Ascending aorta (tissue), 2 donors: ENCODE measurements around the gene DNAH14. TPM values are rescaled to one million over a fixed set of nuclear protein-coding genes. Genes with fewer than 3 reads are reported as not detected.

Source experiments
- DNase-seq, 2 donors: peaks; one replicate each; pipeline ENCODE4 v3.0.0-alpha.2; 2019; ENCODE audit warnings: low spot score in 2 of 2
- H3K27ac ChIP-seq, 2 donors: fragments of 200-600 bp; sonication (generic); one replicate each; pipeline ENCODE4 v1.5.1; 2016 to 2017; ENCODE audit warnings: mild to moderate bottlenecking in 1 of 2
- H3K27me3 ChIP-seq: fragments of 200-600 bp; sonication (generic); one replicate; pipeline ENCODE4 v1.5.1; 2017
- H3K36me3 ChIP-seq, 2 donors: fragments of 200-600 bp; sonication (generic); one replicate each; pipeline ENCODE4 v1.5.1; 2016
- H3K4me1 ChIP-seq, 2 donors: fragments of 200-600 bp; sonication (generic); one replicate each; pipeline ENCODE4 v1.5.1; 2016 to 2017; ENCODE audit warnings: mild to moderate bottlenecking in 1 of 2
- H3K4me3 ChIP-seq, 2 donors: fragments of 200-600 bp; sonication (generic); one replicate each; pipeline ENCODE4 v1.5.1; 2016 to 2017; ENCODE audit warnings: mild to moderate bottlenecking in 1 of 2
- H3K9me3 ChIP-seq, 2 donors: fragments of 200-600 bp; sonication (generic); one replicate each; pipeline ENCODE4 v1.5.1; 2016
- intact Hi-C: fragments of 100-400 bp; cut with DNase I; formaldehyde crosslinking; loops from one replicate; pipeline ENCODE4 v1.15.1; 2023
- total RNA-seq: library from RNA; depleted of rRNA; stranded (reverse); fragments of >200 nt; gene quantifications from one replicate; pipeline ENCODE4 v1.1.0, GENCODE V29; 2016
- TF ChIP-seq, protein P1 (sequence below), 3 experiments: fragments of 200-600 bp in 2 of 3; fragments of 450-650 bp in 1 of 3; sonication (generic) in 2 of 3; IDR thresholded peaks; one replicate each; pipeline ENCODE4 v1.5.1; 2016 to 2019; ENCODE audit warnings: antibody characterized with exemption in 3 of 3, mild to moderate bottlenecking in 1 of 3, moderate library complexity in 1 of 3

The DNAH14 gene
- total RNA-seq, 1 donor from 2014 or later = 1.4 TPM

- TF ChIP-seq, protein P1, sequence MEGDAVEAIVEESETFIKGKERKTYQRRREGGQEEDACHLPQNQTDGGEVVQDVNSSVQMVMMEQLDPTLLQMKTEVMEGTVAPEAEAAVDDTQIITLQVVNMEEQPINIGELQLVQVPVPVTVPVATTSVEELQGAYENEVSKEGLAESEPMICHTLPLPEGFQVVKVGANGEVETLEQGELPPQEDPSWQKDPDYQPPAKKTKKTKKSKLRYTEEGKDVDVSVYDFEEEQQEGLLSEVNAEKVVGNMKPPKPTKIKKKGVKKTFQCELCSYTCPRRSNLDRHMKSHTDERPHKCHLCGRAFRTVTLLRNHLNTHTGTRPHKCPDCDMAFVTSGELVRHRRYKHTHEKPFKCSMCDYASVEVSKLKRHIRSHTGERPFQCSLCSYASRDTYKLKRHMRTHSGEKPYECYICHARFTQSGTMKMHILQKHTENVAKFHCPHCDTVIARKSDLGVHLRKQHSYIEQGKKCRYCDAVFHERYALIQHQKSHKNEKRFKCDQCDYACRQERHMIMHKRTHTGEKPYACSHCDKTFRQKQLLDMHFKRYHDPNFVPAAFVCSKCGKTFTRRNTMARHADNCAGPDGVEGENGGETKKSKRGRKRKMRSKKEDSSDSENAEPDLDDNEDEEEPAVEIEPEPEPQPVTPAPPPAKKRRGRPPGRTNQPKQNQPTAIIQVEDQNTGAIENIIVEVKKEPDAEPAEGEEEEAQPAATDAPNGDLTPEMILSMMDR (IDR thresholded peaks at IDR 0.05) = no peak
- intact Hi-C loops = no loop called here
- Histone ChIP-seq H3K9me3 (no peaks in the 10 kb centered on the region), H3K27ac (no peak overlapping the region), H3K4me1 (no peaks in the 10 kb centered on the region), H3K36me3 (no peaks in the 10 kb centered on the region), H3K4me3 (no peak overlapping the region), H3K27me3 (no peaks in the 10 kb centered on the region)
- no peak for DNase-seq
These were observed 413.2 kb downstream of the DNAH14 start for GRCh38 chr1:225342695-225343094.

DNA sequence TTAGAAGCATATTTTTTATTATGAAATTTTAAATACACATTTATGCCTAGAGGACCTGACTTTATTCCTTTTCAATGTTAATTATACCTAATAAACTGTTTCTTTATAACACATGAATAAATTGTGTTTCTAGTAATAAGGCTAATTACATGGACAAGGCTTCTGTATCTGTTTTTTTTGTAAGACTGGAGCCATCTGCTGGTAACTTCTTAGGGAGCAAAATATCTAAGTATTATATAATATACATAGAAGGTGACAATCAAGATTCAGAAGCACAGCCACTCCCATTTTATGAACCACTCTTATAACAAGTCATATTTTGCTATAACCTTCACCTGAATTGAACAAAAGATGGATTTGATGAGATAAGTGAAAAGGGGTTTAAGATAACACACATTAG is 414.1 kb downstream of the DNAH14 start:
- intact Hi-C loops = no loop called here
- TF ChIP-seq, protein P1 (IDR thresholded peaks at IDR 0.05) = no peak

GRCh38 chr1:225347123-225347683 is 417.7 kb downstream of the DNAH14 start:
- no peaks in the 10 kb centered on the region for H3K36me3 ChIP-seq
- DNase-seq = no peak
- H3K4me3 ChIP-seq = no peak overlapping the region
- TF ChIP-seq, protein P1 (IDR thresholded peaks at IDR 0.05) = no peak
- H3K9me3 ChIP-seq = no peaks in the 10 kb centered on the region
- intact Hi-C loops = no loop called here
- H3K27me3 ChIP-seq = no peaks in the 10 kb centered on the region
- no peak overlapping the region for H3K27ac ChIP-seq
- H3K4me1 ChIP-seq = no peaks in the 10 kb centered on the region

More for the DNA sequence above, 414.1 kb downstream of the DNAH14 start:
- no peaks in the 10 kb centered on the region for H3K4me1 ChIP-seq
- no peaks in the 10 kb centered on the region for H3K27me3 ChIP-seq
- H3K36me3 ChIP-seq = no peaks in the 10 kb centered on the region
- no peak overlapping the region for H3K27ac ChIP-seq
- H3K4me3 ChIP-seq = no peak overlapping the region
- no peak for DNase-seq
- no peaks in the 10 kb centered on the region for H3K9me3 ChIP-seq

GRCh38 chr1:225348400-225348799 is 418.9 kb downstream of the DNAH14 start:
- no peaks in the 10 kb centered on the region for H3K9me3 ChIP-seq

DNA sequence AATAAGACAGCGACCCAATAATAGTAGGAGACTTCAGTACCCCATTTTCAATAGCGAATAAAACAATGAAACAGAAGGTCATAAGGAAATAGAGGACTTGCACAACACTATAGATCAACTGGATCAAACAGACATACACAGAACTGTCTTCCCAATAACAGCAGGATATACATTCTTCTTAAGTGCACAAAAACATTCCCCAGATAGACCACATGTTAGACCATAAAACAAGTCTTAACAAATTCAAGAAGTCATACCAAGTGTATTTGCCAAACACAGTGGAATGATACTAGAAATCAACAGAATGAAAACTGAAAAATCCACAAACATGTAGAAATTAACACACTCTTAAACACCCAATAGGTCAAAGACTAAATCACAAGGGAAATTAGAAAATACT is 420.4 kb downstream of the DNAH14 start:
- Histone ChIP-seq H3K36me3 (no peaks in the 10 kb centered on the region), H3K27ac (no peak overlapping the region), H3K27me3 (no peaks in the 10 kb centered on the region), H3K9me3 (no peaks in the 10 kb centered on the region), H3K4me3 (no peak overlapping the region), H3K4me1 (no peaks in the 10 kb centered on the region)
- intact Hi-C loops = no loop called here
- DNase-seq = no peak
- TF ChIP-seq, protein P1 (IDR thresholded peaks at IDR 0.05) = no peak

More at GRCh38 chr1:225348400-225348799, 418.9 kb downstream of the DNAH14 start:
- H3K27me3 ChIP-seq = no peaks in the 10 kb centered on the region
- TF ChIP-seq, protein P1 (IDR thresholded peaks at IDR 0.05) = no peak
- no peak overlapping the region for H3K27ac ChIP-seq
- intact Hi-C loops = no loop called here
- DNase-seq = no peak
- no peak overlapping the region for H3K4me3 ChIP-seq
- no peaks in the 10 kb centered on the region for H3K36me3 ChIP-seq
- H3K4me1 ChIP-seq = no peaks in the 10 kb centered on the region

DNA sequence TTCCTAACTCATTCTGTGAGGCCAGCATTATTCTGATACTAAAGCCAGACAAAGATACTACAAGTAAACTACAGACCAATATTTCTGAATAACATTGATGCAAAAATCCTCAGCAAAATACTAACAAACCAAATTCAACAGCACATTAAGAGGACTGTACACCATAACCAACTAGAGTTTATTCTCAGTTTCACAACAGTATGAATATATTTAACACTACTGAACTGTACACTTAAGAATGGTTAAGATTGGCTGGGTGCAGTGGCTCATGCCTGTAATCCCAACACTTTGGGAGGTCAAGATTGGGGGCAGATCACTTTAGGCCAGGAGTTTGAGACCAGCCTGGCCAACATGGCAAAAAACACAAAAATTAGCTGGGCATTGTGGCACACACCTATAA is 421.4 kb downstream of the DNAH14 start:
- TF ChIP-seq, protein P1 (IDR thresholded peaks at IDR 0.05) = no peak
- Histone ChIP-seq H3K36me3 (no peaks in the 10 kb centered on the region), H3K4me1 (no peaks in the 10 kb centered on the region), H3K27me3 (no peaks in the 10 kb centered on the region), H3K9me3 (no peaks in the 10 kb centered on the region), H3K4me3 (no peak overlapping the region), H3K27ac (no peak overlapping the region)
- intact Hi-C loops = no loop called here
- DNase-seq = no peak
